Measurements from ENCODE around the gene GMFB.
A peak's percentile ranks its signal among the peaks of the same experiment; 100 is the strongest.

GMFB gene

DNA sequence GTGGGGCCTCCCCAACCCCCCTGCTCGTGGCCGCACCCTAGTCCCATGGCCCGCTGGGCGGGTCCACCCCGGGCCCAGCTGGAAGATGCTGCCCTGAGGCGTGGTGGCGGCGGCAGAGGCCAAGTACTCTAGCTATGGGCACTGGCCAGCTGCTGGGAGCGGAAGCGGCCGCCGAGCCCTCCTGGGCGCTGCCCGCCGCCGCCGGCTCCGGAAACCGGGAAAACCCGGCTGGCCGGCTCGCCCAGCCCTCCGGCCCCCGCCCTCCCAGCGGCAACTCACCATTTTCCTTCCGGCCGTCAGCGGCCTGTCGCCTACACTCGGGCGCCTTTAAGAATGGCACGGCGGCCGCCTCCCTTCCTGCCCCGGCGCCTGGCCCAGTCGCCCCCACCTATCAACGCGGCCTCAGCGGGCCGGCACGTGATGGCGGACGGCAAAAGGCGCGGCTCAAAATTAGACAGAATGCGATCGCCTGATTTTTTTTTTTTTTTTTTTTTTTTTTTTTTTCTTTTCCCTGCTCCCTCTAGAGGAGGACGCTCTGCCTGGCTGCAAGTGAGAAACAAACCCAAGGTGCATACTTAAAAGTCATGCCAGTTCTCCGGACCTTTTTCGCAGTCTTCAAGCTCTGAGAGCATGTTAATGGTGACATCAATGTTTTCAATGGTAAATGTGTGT lies at the start of gene GMFB:
TSS of gene GMFB (minus strand) at position 335 of the 672 bp plus-strand sequence. CDS start at position 282, 53 bp downstream.
- peak; percentile 90 for DNase-seq (ENCODE audit: extremely low read depth, low read depth)

DNA sequence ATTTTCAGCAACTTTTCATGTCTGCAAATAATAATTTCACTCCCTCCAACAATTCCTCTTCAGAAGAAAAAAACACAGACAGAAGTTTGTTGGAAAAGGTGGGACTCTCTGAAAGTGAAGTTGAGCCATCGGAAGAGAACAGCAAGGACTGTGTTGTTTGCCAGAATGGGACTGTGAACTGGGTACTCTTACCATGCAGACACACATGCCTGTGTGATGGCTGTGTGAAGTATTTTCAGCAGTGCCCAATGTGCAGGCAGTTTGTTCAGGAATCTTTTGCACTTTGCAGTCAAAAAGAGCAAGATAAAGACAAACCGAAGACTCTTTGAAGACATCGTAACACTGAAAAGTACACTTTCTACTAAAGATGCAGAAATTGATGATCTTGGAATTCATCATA lies 49.3 kb upstream of the GMFB start:
- DNase-seq (ENCODE audit: extremely low read depth, low read depth), result no peak
- TF ChIP-seq, protein P1, sequence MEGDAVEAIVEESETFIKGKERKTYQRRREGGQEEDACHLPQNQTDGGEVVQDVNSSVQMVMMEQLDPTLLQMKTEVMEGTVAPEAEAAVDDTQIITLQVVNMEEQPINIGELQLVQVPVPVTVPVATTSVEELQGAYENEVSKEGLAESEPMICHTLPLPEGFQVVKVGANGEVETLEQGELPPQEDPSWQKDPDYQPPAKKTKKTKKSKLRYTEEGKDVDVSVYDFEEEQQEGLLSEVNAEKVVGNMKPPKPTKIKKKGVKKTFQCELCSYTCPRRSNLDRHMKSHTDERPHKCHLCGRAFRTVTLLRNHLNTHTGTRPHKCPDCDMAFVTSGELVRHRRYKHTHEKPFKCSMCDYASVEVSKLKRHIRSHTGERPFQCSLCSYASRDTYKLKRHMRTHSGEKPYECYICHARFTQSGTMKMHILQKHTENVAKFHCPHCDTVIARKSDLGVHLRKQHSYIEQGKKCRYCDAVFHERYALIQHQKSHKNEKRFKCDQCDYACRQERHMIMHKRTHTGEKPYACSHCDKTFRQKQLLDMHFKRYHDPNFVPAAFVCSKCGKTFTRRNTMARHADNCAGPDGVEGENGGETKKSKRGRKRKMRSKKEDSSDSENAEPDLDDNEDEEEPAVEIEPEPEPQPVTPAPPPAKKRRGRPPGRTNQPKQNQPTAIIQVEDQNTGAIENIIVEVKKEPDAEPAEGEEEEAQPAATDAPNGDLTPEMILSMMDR (IDR thresholded peaks at IDR 0.05; ENCODE audit: low read depth, low read length), result no peak

More for the DNA sequence above, at the start of gene GMFB:
- TF ChIP-seq, protein P1 (IDR thresholded peaks at IDR 0.05; ENCODE audit: low read depth, low read length), result peak; percentile 51

DNA sequence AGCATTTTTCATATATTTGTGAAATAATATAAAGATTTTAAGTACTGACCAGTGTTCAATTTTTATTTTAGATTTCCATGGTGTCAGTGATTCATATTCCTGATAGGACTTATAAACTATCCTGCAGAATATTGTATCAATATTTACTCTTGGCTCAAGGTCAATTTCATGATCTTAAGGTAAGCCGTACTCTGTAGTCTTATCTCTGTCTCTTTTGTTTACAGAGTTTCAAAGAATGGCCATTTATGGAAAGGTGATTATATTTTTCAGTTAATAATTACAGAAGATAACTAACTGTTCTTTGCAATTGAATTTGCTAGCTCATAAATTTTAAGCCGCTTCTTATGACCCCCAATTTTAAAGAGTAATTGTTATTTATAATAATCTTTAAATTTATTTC lies 48.9 kb upstream of the GMFB start:
- DNase-seq (ENCODE audit: extremely low read depth, low read depth), result no peak
- TF ChIP-seq, protein P1 (IDR thresholded peaks at IDR 0.05; ENCODE audit: low read depth, low read length), result no peak

DNA sequence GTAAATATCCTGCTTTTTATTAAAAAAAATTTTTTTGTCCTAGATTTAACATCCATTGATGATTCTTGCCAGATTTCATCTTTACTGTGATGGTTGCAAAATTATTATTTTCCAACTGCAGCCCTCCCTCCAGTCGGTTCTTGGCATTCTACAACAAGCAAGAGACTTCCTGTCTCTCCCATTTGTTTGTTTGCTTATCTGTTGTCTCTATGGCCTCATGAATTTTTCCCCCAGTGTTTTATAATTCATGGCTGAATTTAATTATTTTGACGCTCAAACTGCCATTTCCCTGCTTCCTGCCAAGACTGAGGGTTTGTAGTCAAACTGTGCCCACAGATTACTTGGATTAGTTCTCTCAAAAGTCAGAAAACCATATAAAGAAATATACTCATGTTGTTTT lies 46.9 kb upstream of the GMFB start:
- no peak for DNase-seq (ENCODE audit: extremely low read depth, low read depth)

DNA sequence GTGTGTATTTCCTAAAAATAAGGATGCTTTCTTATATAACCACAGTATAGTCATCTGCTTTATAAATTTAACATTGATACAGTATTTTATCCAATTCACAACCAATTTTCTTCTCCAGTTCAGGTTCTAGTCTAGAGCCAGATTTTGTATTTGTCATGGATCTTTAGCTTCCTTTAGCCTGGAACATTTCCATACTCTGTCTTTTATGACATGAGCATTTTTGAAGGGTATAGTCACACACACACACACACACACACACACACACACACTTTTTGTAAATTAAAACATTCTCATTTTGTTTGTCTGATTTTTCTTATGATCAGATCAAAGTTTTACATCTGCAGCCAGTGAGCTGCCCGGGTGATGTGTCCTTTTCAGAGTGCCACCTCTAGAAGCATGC lies 46.3 kb upstream of the GMFB start:
- DNase-seq (ENCODE audit: extremely low read depth, low read depth), result no peak
- TF ChIP-seq, protein P1 (IDR thresholded peaks at IDR 0.05; ENCODE audit: low read depth, low read length), result no peak

More for the DNA sequence above, 46.9 kb upstream of the GMFB start:
- TF ChIP-seq, protein P1 (IDR thresholded peaks at IDR 0.05; ENCODE audit: low read depth, low read length), result no peak

DNA sequence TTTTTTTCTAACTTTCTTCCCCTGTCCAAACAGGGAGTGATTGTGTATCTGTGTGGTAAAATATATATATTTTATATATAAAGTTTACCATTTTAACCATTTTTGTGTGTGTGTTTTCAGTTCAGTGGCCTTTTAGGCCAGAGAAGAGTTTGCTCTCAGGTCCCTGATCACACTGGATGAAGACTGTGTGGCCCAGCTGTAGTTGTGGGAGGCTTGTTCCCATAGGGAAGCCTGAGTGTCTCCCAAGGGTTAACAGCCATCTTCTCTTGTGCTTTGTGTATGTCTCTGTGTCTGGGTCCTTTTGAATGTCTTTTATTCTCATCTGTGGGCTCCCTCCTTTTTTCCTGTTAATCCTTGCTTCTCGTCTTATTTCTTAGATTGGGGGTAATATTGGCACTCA lies 44.3 kb upstream of the GMFB start:
- TF ChIP-seq, protein P1 (IDR thresholded peaks at IDR 0.05; ENCODE audit: low read depth, low read length), result no peak
- DNase-seq (ENCODE audit: extremely low read depth, low read depth), result no peak

DNA sequence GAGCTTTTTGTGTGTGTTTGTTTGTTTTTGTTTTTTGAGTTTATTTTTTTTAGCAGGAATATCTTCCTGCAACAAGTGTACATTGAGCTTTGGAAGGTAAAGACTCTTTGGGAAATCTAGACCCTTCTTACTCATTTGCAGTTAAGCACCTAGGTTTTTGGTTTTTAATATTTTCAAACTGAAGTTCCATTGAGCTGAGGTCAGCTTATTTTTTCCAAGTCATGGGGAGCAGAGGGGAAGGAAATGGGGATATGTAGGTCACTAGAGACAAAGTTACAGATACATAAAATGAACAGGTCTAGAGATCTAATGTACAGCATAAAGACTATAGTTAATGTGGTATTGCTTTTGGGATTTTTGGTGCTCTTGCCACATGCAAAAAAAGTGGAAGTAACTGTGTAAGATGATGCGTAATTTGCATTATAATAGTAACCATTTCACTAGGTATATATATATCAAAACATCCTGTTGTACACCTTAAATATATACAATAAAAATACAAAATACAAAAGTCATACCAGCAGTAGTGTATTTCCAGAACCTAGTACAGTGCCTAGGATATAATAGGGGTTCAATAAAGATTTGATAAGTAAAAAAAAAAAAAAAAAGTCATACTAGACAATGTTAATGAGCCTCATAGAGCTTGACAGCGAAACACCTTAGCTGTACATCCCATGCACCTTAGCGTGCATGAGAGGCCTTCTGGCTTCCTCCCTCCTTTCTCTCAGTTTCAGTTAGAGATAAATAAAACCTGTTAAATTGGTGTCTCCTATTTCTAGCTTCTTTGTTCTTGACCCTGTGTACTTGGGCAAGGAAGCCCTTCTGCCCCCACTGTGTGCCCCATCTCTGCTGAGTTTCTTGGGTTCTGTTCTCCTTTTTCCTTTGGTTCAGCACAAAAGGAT lies 43.6 kb upstream of the GMFB start:
- DNase-seq (ENCODE audit: extremely low read depth, low read depth), result no peak
- TF ChIP-seq, protein P1 (IDR thresholded peaks at IDR 0.05; ENCODE audit: low read depth, low read length), result no peak

Data from AG09319 (cell line).